Ascending aorta (tissue), 2 donors: Measurements from ENCODE around the gene IQGAP2. TPM values are rescaled to one million over a fixed set of nuclear protein-coding genes. Genes with fewer than 3 reads are reported as not detected.

ENCODE experiments used
- DNase-seq, 2 donors: peaks; one replicate each; pipeline ENCODE4 v3.0.0-alpha.2; 2019; ENCODE audit warnings: low spot score in 2 of 2
- H3K27ac ChIP-seq, 2 donors: fragments of 200-600 bp; sonication (generic); one replicate each; pipeline ENCODE4 v1.5.1; 2016 to 2017; ENCODE audit warnings: mild to moderate bottlenecking in 1 of 2
- H3K27me3 ChIP-seq: fragments of 200-600 bp; sonication (generic); one replicate; pipeline ENCODE4 v1.5.1; 2017
- H3K36me3 ChIP-seq, 2 donors: fragments of 200-600 bp; sonication (generic); one replicate each; pipeline ENCODE4 v1.5.1; 2016
- H3K4me1 ChIP-seq, 2 donors: fragments of 200-600 bp; sonication (generic); one replicate each; pipeline ENCODE4 v1.5.1; 2016 to 2017; ENCODE audit warnings: mild to moderate bottlenecking in 1 of 2
- H3K4me3 ChIP-seq, 2 donors: fragments of 200-600 bp; sonication (generic); one replicate each; pipeline ENCODE4 v1.5.1; 2016 to 2017; ENCODE audit warnings: mild to moderate bottlenecking in 1 of 2
- H3K9me3 ChIP-seq, 2 donors: fragments of 200-600 bp; sonication (generic); one replicate each; pipeline ENCODE4 v1.5.1; 2016
- CTCF ChIP-seq, 3 experiments: fragments of 200-600 bp in 2 of 3; fragments of 450-650 bp in 1 of 3; sonication (generic) in 2 of 3; IDR thresholded peaks; one replicate each; pipeline ENCODE4 v1.5.1; 2016 to 2019; ENCODE audit warnings: antibody characterized with exemption in 3 of 3, mild to moderate bottlenecking in 1 of 3, moderate library complexity in 1 of 3
- intact Hi-C: fragments of 100-400 bp; cut with DNase I; formaldehyde crosslinking; loops from one replicate; pipeline ENCODE4 v1.15.1; 2023
- total RNA-seq: library from RNA; depleted of rRNA; stranded (reverse); fragments of >200 nt; gene quantifications from one replicate; pipeline ENCODE4 v1.1.0, GENCODE V29; 2016

The IQGAP2 gene
- total RNA-seq, 1 donor from 2014 or later, result 19.8 TPM

- Histone ChIP-seq H3K9me3 (no peaks in the 10 kb centered on the region), H3K27me3 (no peaks in the 10 kb centered on the region), H3K4me1 (no peaks in the 10 kb centered on the region), H3K4me3 (no peak overlapping the region), H3K36me3 (no peaks in the 10 kb centered on the region), H3K27ac (no peak overlapping the region)
- no peak for DNase-seq
- no peak for TF ChIP-seq CTCF (IDR thresholded peaks at IDR 0.05)
- intact Hi-C loops, result no loop called here
These were observed 68.3 kb downstream of the IQGAP2 start for GRCh38 chr5:76471406-76471805.

GRCh38 chr5:76471987-76472334, 68.9 kb downstream of the IQGAP2 start:
- H3K27ac ChIP-seq, result no peak overlapping the region

GRCh38 chr5:76472335-76473008, 69.4 kb downstream of the IQGAP2 start:
- Histone ChIP-seq H3K9me3 (no peaks in the 10 kb centered on the region), H3K36me3 (no peaks in the 10 kb centered on the region), H3K4me1 (no peaks in the 10 kb centered on the region), H3K4me3 (no peak overlapping the region), H3K27me3 (no peaks in the 10 kb centered on the region), H3K27ac (no peak overlapping the region)
- DNase-seq, result no peak
- intact Hi-C loops, result no loop called here
- TF ChIP-seq CTCF (IDR thresholded peaks at IDR 0.05), result no peak

More at GRCh38 chr5:76471987-76472334, 68.9 kb downstream of the IQGAP2 start:
- H3K9me3 ChIP-seq, result no peaks in the 10 kb centered on the region
- no peaks in the 10 kb centered on the region for H3K27me3 ChIP-seq
- DNase-seq, result no peak
- H3K4me1 ChIP-seq, result no peaks in the 10 kb centered on the region
- no peak for TF ChIP-seq CTCF (IDR thresholded peaks at IDR 0.05)
- no peaks in the 10 kb centered on the region for H3K36me3 ChIP-seq
- H3K4me3 ChIP-seq, result no peak overlapping the region
- intact Hi-C loops, result no loop called here

GRCh38 chr5:76473009-76473336, 69.9 kb downstream of the IQGAP2 start:
- no peak overlapping the region for H3K4me3 ChIP-seq
- no peaks in the 10 kb centered on the region for H3K27me3 ChIP-seq
- H3K27ac ChIP-seq, result no peak overlapping the region
- H3K4me1 ChIP-seq, result no peaks in the 10 kb centered on the region
- DNase-seq, result no peak
- no peaks in the 10 kb centered on the region for H3K9me3 ChIP-seq
- no peak for TF ChIP-seq CTCF (IDR thresholded peaks at IDR 0.05)
- intact Hi-C loops, result no loop called here
- no peaks in the 10 kb centered on the region for H3K36me3 ChIP-seq

GRCh38 chr5:76473661-76474060, 70.6 kb downstream of the IQGAP2 start:
- Histone ChIP-seq H3K4me1 (no peaks in the 10 kb centered on the region), H3K27me3 (no peaks in the 10 kb centered on the region), H3K4me3 (no peak overlapping the region), H3K27ac (no peak overlapping the region), H3K36me3 (no peaks in the 10 kb centered on the region), H3K9me3 (no peaks in the 10 kb centered on the region)
- no peak for TF ChIP-seq CTCF (IDR thresholded peaks at IDR 0.05)
- intact Hi-C loops, result no loop called here
- no peak for DNase-seq

GRCh38 chr5:76474377-76474776, 71.3 kb downstream of the IQGAP2 start:
- intact Hi-C loops, result no loop called here
- H3K9me3 ChIP-seq, result no peaks in the 10 kb centered on the region
- no peak for TF ChIP-seq CTCF (IDR thresholded peaks at IDR 0.05)

More at GRCh38 chr5:76474377-76474776, 71.3 kb downstream of the IQGAP2 start:
- no peak for DNase-seq
- Histone ChIP-seq H3K4me3 (no peak overlapping the region), H3K27ac (no peak overlapping the region), H3K27me3 (no peaks in the 10 kb centered on the region), H3K36me3 (no peaks in the 10 kb centered on the region), H3K4me1 (no peaks in the 10 kb centered on the region)
